ENCODE measurements around the gene EEIG1. TPM values are rescaled to one million over a fixed set of nuclear protein-coding genes. Genes with fewer than 3 reads are reported as not detected.

Gene EEIG1
- total and polyA plus RNA-seq, 2 donors (not counting 1 experiment from before 2014, with no cell fraction given): 57.2 to 245 TPM

- no peak for ATAC-seq (ENCODE audit: low read depth)
- DNase-seq: no peak
- POLR2A ChIA-PET: interaction anchor here (0.5 to 0.6 kb wide), 2 partner anchors 82 to 166 kb away, joined by 4 to 6 read pairs; no protein-coding TSS in a partner anchor
- H3K27ac Mint-ChIP-seq: peak overlapping the region; percentile 72
- Histone ChIP-seq H3K4me3 (ENCODE audit: control extremely low read depth in 1 of 5, extremely low read depth in 1 of 5, insufficient read depth in 1 of 5, low read depth in 2 of 5, low read length in 4 of 5) (no peak overlapping the region), H3K9ac (ENCODE audit: low read length) (no peak overlapping the region), H3K27ac (ENCODE audit: low read length in 2 of 2) (peak overlapping the region in 1 of 2 donors; percentile 47), H3K4me1 (ENCODE audit: control insufficient read depth in 2 of 2, insufficient read depth in 2 of 2, low read length in 2 of 2) (peaks cover 47 to 72% of the 10 kb centered on the region in 2 donors), H3K9me3 (ENCODE audit: control extremely low read depth in 1 of 3, control insufficient read depth in 2 of 3, insufficient read depth in 1 of 3, low read length in 2 of 3) (no peaks in the 10 kb centered on the region), H2AFZ (ENCODE audit: insufficient read depth, low read depth, low read length, poor library complexity, severe bottlenecking) (no peak overlapping the region), H4K20me1 (ENCODE audit: control insufficient read depth, insufficient read depth, low read length, poor library complexity, severe bottlenecking) (peaks cover 92% of the 10 kb centered on the region), H3K79me2 (ENCODE audit: control insufficient read depth, insufficient read depth, low read length) (peaks cover 100% of the 10 kb centered on the region), H3K36me3 (replicated peaks in 1 of 2; ENCODE audit: control extremely low read depth in 1 of 2, control insufficient read depth in 1 of 2, extremely low read depth in 1 of 2, insufficient read depth in 2 of 2, low read length in 1 of 2) (peaks cover 0 to 17% of the 10 kb centered on the region in 2 experiments), H3K4me2 (replicated peaks; ENCODE audit: low read depth, low read length, poor library complexity, severe bottlenecking) (peak overlapping the region; percentile 25), H3K27me3 (replicated peaks in 1 of 4; ENCODE audit: control extremely low read depth in 1 of 4, control insufficient read depth in 3 of 4, insufficient read depth in 4 of 4, low read length in 3 of 4) (no peaks in the 10 kb centered on the region)
- H3K4me1 Mint-ChIP-seq: peaks cover 91% of the 10 kb centered on the region
- CTCF ChIA-PET: interaction anchor here (1.0 to 12.8 kb wide), 5 partner anchors 8 to 71 kb away, joined by 3 to 182 read pairs (median 6); partner anchors contain the start of gene EEIG1
- peak overlapping the region; percentile 50 for H3K4me3 Mint-ChIP-seq
- intact Hi-C loops (cut with micrococcal nuclease): no loop called here
- no peak for TF ChIP-seq EZH2 (IDR thresholded peaks at IDR 0.05; ENCODE audit: borderline replicate concordance, insufficient read depth, low read depth, low read length, poor library complexity, severe bottlenecking)
- TF ChIP-seq, protein P1, sequence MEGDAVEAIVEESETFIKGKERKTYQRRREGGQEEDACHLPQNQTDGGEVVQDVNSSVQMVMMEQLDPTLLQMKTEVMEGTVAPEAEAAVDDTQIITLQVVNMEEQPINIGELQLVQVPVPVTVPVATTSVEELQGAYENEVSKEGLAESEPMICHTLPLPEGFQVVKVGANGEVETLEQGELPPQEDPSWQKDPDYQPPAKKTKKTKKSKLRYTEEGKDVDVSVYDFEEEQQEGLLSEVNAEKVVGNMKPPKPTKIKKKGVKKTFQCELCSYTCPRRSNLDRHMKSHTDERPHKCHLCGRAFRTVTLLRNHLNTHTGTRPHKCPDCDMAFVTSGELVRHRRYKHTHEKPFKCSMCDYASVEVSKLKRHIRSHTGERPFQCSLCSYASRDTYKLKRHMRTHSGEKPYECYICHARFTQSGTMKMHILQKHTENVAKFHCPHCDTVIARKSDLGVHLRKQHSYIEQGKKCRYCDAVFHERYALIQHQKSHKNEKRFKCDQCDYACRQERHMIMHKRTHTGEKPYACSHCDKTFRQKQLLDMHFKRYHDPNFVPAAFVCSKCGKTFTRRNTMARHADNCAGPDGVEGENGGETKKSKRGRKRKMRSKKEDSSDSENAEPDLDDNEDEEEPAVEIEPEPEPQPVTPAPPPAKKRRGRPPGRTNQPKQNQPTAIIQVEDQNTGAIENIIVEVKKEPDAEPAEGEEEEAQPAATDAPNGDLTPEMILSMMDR (IDR thresholded peaks at IDR 0.05): no peak
- no peaks in the 10 kb centered on the region for H3K9me3 Mint-ChIP-seq (ENCODE audit: insufficient read depth)
- WGBS (ENCODE audit: insufficient coverage): 91% methylated on average over 14 of the region's 19 CpGs
- H3K27me3 Mint-ChIP-seq: no peaks in the 10 kb centered on the region
Measured at GRCh38 chr9:127963359-127964064, 17.3 kb downstream of the EEIG1 start.

- ChIA-PET CTCF (interaction anchor here (0.6 to 12.8 kb wide), 6 partner anchors 8 to 367 kb away, joined by 3 to 182 read pairs (median 5); partner anchors contain the start of gene EEIG1), POLR2A (no interaction called here)
- Histone ChIP-seq H3K27ac (ENCODE audit: low read length in 2 of 2) (peak overlapping the region in 1 of 2 donors; percentile 47), H3K36me3 (replicated peaks in 1 of 2; ENCODE audit: control extremely low read depth in 1 of 2, control insufficient read depth in 1 of 2, extremely low read depth in 1 of 2, insufficient read depth in 2 of 2, low read length in 1 of 2) (peaks cover 0 to 15% of the 10 kb centered on the region in 2 experiments), H3K4me2 (replicated peaks; ENCODE audit: low read depth, low read length, poor library complexity, severe bottlenecking) (peak overlapping the region; percentile 25), H2AFZ (ENCODE audit: insufficient read depth, low read depth, low read length, poor library complexity, severe bottlenecking) (no peak overlapping the region), H4K20me1 (ENCODE audit: control insufficient read depth, insufficient read depth, low read length, poor library complexity, severe bottlenecking) (peaks cover 88% of the 10 kb centered on the region), H3K79me2 (ENCODE audit: control insufficient read depth, insufficient read depth, low read length) (peaks cover 100% of the 10 kb centered on the region), H3K9me3 (ENCODE audit: control extremely low read depth in 1 of 3, control insufficient read depth in 2 of 3, insufficient read depth in 1 of 3, low read length in 2 of 3) (no peaks in the 10 kb centered on the region), H3K4me1 (ENCODE audit: control insufficient read depth in 2 of 2, insufficient read depth in 2 of 2, low read length in 2 of 2) (peaks cover 42 to 67% of the 10 kb centered on the region in 2 donors), H3K4me3 (ENCODE audit: control extremely low read depth in 1 of 5, extremely low read depth in 1 of 5, insufficient read depth in 1 of 5, low read depth in 2 of 5, low read length in 4 of 5) (no peak overlapping the region), H3K9ac (ENCODE audit: low read length) (no peak overlapping the region), H3K27me3 (replicated peaks in 1 of 4; ENCODE audit: control extremely low read depth in 1 of 4, control insufficient read depth in 3 of 4, insufficient read depth in 4 of 4, low read length in 3 of 4) (no peaks in the 10 kb centered on the region)
- DNase-seq (no peak), ATAC-seq (ENCODE audit: low read depth) (no peak)
- no peaks in the 10 kb centered on the region for H3K27me3 Mint-ChIP-seq
- peak overlapping the region; percentile 72 for H3K27ac Mint-ChIP-seq
- H3K9me3 Mint-ChIP-seq (ENCODE audit: insufficient read depth): no peaks in the 10 kb centered on the region
- WGBS (ENCODE audit: insufficient coverage): 93% methylated on average over 3 of the region's 3 CpGs
- peak overlapping the region; percentile 50 for H3K4me3 Mint-ChIP-seq
- intact Hi-C loops (cut with micrococcal nuclease): no loop called here
- no peak for TF ChIP-seq EZH2 (IDR thresholded peaks at IDR 0.05; ENCODE audit: borderline replicate concordance, insufficient read depth, low read depth, low read length, poor library complexity, severe bottlenecking)
- TF ChIP-seq, protein P1 (IDR thresholded peaks at IDR 0.05): no peak
- peaks cover 87% of the 10 kb centered on the region for H3K4me1 Mint-ChIP-seq
Measured at GRCh38 chr9:127963041-127963358, 17.8 kb downstream of the EEIG1 start.

Measured in B cell (primary cell).